ENCODE results near the gene WFS1.
A peak's percentile ranks its signal among the peaks of the same experiment; 100 is the strongest.

Gene WFS1

GRCh38 chr4:6322067-6322760 lies 52.6 kb downstream of the WFS1 start:
- FAIRE-seq = no peak
- DNase-seq (ENCODE audit: insufficient read length, low spot score) = no peak

- no peak for DNase-seq (ENCODE audit: insufficient read length, low spot score)
Measured at GRCh38 chr4:6322761-6323566, 53.3 kb downstream of the WFS1 start.

DNA sequence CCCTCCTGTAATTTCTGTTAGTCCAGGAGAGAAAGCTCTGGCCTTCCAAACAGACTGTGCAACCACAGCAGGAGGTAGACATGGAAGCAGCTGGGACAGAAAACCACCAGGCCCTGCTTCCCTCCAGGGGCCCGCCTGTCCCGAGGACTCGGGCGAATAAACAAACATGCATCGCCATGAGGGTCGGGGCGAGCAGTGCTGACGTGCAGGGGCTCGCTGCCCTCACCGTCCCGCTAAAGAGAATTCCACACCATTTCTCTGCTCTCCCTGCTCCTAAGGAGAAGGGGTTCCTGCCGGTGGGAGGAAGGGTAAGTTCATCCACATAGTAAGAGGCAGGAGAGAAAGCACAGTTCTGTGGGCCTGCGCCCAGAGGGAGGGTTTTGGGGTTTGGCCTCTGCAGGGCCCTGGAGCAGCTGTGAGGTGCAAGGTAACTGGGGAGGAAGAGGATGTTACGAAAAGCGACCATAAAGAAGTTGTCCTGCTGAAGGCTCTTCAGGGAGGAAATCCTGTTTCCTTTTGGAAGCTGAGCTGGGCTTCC lies 54.9 kb downstream of the WFS1 start:
- no peak for FAIRE-seq
- DNase-seq (ENCODE audit: insufficient read length, low spot score) = no peak

More at GRCh38 chr4:6322761-6323566, 53.3 kb downstream of the WFS1 start:
- peak; percentile 75 for FAIRE-seq

GRCh38 chr4:6324999-6325787 lies 55.5 kb downstream of the WFS1 start:
- DNase-seq (ENCODE audit: insufficient read length, low spot score) (no peak), FAIRE-seq (no peak)

GRCh38 chr4:6325788-6326290 lies 56.2 kb downstream of the WFS1 start:
- FAIRE-seq = no peak
- no peak for DNase-seq (ENCODE audit: insufficient read length, low spot score)

- no peak for FAIRE-seq
- no peak for DNase-seq (ENCODE audit: insufficient read length, low spot score)
Measured at GRCh38 chr4:6326312-6327060, 56.8 kb downstream of the WFS1 start.

GRCh38 chr4:6327220-6327917 lies 57.7 kb downstream of the WFS1 start:
- FAIRE-seq = peak; percentile 70
- DNase-seq (ENCODE audit: insufficient read length, low spot score) = peak; percentile 83

GRCh38 chr4:6328526-6328925 lies 58.9 kb downstream of the WFS1 start:
- FAIRE-seq (no peak), DNase-seq (ENCODE audit: insufficient read length, low spot score) (no peak)

DNA sequence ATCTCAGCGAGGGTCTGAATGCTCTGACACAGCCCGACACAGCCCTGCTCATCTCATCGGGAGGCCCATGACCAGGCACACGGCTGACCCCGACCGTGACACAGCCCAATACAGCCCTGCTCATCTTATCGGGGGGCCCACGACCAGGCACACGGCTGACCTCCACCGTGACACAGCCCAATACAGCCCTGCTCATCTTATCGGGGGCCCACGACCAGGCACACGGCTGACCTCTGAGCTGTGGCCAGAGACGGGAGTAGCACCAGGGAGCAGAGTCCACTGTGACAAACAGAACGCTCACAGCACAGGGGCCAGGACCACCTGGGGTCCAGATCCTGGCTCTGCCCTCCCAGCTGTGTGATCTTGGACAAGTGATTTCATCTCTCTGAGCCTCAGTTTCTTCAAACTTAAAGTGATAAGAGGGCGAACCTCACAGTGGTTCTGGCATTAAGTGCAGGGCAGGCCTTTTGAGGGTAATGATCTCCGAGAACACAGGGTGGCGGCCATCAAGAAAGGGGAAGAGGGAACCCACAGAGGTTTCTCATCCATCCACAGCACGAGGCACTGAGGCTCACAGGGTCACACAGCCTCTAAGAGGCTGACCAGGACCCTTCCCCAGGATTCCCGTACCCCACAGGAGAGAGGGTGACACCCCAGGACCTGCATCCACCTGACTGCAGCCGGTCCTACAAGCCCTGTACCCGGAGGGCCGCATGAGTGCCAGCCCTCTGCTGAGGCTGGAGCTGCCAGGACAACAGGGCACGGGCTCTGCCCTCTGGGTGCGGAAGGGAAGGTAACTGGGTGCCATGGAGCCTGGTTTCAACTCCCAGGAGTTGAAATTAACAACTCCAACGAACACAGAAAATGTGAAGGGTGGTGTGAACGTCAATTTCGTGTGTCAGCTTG lies 60.1 kb downstream of the WFS1 start:
- DNase-seq (ENCODE audit: insufficient read length, low spot score) = no peak
- no peak for FAIRE-seq

GRCh38 chr4:6330384-6330767 lies 60.7 kb downstream of the WFS1 start:
- DNase-seq (ENCODE audit: insufficient read length, low spot score) = no peak
- no peak for FAIRE-seq

- DNase-seq (ENCODE audit: insufficient read length, low spot score) (no peak), FAIRE-seq (no peak)
Measured at GRCh38 chr4:6331018-6331417, 61.4 kb downstream of the WFS1 start.

DNA sequence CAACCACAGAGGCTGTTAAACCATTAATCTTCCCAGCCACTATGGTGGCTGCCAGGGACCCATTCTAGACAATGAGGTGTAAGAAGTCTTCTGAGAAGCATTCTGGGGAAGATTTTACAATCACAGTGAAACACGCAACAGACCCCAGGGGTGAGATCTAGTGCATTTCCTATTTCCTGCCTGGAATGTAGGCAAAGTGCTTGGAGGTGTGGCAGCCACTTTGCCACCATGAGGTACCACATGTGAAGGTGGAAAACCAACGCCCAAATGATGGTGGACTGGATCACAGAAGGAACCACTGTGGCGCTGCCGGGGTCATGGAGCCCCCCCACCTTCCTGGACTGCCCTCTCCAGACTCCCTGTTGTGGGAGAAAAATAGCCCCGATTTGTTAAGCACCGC lies 61.8 kb downstream of the WFS1 start:
- FAIRE-seq (no peak), DNase-seq (ENCODE audit: insufficient read length, low spot score) (no peak)

- DNase-seq (ENCODE audit: insufficient read length, low spot score) = no peak
- FAIRE-seq = no peak
Measured at GRCh38 chr4:6332042-6332668, 62.5 kb downstream of the WFS1 start.

DNA sequence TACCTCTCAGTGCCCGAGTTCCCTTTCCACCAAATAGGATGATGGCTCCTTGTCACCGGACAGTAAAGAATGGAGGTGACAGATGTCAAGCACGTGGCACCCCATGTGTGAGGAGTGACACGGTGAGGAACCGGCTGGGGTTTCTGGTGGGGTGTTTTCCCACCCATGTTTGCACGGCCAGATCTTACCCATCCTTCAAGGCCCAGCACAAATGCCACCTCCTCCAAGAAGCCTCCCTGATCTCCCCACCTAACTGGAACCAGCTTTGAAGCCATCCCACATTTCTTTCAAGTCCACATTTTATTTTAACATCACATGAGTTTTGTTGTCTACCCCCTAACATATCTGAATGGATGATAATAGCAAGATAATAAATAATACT lies 63.0 kb downstream of the WFS1 start:
- DNase-seq (ENCODE audit: insufficient read length, low spot score) (no peak), FAIRE-seq (no peak)

DNA sequence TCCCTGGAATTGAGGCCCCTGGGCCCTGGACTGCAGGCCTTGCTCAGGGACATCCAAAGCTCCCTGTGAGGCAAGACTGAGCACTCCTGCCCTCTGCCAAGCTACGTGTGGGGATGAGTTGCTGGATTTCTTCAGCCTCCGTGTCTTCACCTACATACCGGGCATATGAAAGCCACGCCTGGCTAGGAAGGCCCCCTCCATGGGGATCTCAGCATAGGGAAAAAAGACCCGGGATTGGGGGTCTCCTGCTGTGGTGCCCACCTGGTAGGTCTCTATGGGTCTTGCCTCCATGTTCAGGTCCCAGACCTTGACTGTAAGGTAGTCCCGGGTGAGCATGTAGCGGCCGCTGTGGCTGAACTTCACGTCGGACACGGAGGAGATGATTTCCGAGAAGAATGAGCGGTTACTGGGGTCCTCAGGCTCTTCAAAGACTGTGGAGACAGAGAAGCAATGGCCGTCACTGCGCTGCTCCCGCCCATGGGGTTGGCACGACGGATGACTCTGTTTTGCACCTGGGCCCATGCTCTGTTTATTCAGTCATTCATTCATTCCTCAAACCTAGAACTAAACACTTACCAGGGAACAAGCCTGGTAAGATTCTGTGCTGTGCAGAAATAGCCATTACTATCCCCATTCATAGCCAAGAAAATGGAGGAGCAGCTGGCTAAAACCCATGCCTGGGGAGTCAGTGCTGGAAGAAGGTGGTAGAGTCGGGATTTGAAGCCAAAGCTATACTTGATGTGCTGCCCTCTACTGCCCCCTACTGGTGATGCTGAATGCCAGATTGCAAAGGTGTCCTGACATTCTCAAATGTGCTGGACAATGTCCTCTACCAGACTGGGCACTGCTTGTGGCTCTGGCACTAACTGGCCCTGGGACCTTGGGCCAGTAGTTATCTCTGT lies 63.9 kb downstream of the WFS1 start:
- DNase-seq (ENCODE audit: insufficient read length, low spot score) (no peak), FAIRE-seq (no peak)

GRCh38 chr4:6334203-6334887 lies 64.7 kb downstream of the WFS1 start:
- FAIRE-seq (no peak), DNase-seq (ENCODE audit: insufficient read length, low spot score) (no peak)

Data from GM19239 (cell line).